ENCODE results near the gene KDM2A.

DNA sequence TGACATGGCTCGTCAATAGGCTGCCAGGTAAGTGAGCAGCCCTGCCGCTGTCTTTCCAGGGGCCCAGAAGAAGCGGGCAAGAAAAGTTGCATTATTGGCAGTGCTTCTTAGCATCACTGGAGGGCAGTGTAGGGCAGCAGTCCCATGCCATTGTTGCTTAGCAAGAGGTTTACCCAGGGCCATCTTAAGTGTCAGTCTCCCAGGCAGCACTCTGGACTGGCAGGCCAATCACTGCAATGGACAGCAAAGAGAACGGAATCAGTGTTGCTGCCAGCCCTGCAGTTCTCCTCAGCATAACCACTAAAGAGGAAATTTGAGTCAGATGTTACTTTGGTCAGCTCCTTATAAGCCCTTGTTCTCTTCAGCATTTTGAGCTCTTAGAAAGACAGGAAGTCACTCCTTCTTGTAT, 133.8 kb downstream of the KDM2A start:
- TF ChIP-seq CTCF (IDR thresholded peaks at IDR 0.05) (peak in 3 of 5 experiments; percentile 23 to 49 (median 28)), POLR2AphosphoS5 (IDR thresholded peaks at IDR 0.05) (peak in 1 of 3 donors; percentile 15), EP300 (IDR thresholded peaks at IDR 0.05; ENCODE audit: low read depth) (no peak)

All from transverse colon (tissue), 4 donors.